Activated T-helper 1 cell treated with anti-CD3 and anti-CD28 coated beads, Interleukin-2, amount 50 U/mL, for 16 hours (primary cell): Measurements from ENCODE around the gene DUSP22.

Experiments used
- DNase-seq, 2 donors: peaks; one replicate each; pipeline ENCODE4 v3.0.0-alpha.2; 2020; ENCODE audit warnings: low read depth in 1 of 2, low spot score in 1 of 2

The DUSP22 gene

DNA sequence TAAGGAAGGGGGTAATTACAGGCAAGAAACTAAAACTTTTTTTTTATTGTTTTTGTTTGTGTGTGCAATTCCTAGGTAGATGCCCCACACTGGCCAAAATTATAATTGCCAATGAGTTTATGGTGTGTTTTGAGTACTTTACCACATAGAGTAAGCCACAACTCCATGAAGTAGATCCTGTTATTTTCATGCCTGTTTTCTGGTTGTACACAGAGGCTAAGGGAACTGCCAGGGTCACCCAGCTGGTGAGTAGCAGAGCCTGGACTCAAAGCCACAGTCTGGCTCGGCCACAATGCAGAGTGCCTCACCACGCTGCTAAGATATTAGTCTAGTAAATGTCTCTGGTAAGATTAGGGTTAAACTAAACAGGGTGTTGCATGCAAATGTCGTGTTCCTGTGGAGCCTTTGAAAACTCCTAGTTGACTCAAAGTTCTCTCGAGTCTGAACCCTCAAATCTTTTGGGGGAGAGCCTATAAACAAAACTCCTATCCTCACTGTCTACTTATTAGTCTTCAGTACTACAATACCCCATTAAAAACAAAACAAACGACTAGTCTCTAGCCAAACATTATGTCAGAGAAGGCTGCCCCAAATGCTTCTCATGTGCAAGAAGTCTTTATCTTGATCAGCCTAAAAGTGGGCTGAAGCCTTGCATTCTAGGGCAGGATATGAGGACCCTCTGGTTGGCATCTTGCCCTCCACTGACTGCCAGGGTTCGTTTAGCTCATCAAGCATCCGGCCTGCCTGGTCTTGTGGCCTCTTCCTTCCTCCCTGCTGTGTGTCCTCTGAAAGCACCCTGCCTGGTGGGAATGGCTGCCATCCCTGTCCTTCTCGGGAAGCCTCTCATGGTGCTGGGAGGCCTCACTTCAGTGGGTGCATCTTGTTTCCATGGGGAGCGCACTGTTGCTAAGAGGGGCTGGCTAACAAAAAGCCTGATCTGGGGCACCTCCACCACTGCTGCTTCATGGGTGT is 4.2 kb downstream of the DUSP22 start:
- no peak for DNase-seq

- no peak for DNase-seq
These were observed 5.4 kb downstream of the DUSP22 start for GRCh38 chr6:297571-298232.

- DNase-seq, result no peak
These were observed 6.2 kb downstream of the DUSP22 start for GRCh38 chr6:298233-299103.

DNA sequence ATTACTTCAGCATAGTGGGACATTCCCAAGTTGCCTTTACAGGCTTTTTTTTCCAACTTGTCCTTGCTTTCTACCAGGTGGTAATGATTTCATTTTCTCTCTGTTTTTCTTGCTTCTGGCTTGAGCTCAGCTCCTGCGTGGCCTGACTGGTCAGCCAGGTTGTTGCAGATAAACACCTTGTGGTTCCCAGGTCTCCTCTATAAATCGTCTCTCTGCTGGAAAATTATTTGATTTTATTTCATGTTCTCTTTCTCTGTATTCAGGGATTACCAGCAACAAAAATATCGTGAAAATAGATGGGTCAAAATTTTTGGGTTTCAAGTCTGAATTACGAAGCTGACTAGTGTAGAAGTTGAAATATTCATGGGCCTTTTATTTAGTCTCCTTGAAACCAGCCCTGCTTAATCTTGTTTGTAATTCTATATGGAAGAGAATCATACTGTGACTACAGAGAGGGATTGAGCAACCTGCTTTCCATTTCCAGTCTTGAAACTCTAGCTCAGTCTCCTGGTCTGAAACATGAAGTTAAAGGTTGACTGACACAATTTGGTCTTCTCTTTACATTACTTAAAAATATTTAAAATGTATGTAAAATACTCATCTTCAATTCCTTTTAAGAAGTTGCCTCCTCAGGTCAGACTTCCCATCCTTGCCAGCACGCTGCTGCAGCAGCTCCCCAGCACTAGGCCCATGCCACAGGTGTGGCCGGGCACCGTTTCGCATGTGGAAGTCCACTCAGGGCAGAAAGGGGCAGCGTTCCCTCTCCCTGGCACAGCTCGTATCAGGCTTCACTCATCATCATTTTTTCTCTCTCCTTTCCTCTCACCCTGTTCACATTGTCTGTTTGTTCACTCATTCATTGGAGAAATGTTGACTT is 7.1 kb downstream of the DUSP22 start:
- DNase-seq, result no peak

- DNase-seq, result no peak
These were observed 7.7 kb downstream of the DUSP22 start for GRCh38 chr6:300026-300425.

- DNase-seq, result no peak
These were observed 8.4 kb downstream of the DUSP22 start for GRCh38 chr6:300494-301198.

GRCh38 chr6:301526-301925 is 9.2 kb downstream of the DUSP22 start:
- no peak for DNase-seq

- no peak for DNase-seq
These were observed 9.8 kb downstream of the DUSP22 start for GRCh38 chr6:301929-302705.

- no peak for DNase-seq
These were observed 10.5 kb downstream of the DUSP22 start for GRCh38 chr6:302760-303159.

GRCh38 chr6:303263-303662 is 11.0 kb downstream of the DUSP22 start:
- DNase-seq, result no peak

DNA sequence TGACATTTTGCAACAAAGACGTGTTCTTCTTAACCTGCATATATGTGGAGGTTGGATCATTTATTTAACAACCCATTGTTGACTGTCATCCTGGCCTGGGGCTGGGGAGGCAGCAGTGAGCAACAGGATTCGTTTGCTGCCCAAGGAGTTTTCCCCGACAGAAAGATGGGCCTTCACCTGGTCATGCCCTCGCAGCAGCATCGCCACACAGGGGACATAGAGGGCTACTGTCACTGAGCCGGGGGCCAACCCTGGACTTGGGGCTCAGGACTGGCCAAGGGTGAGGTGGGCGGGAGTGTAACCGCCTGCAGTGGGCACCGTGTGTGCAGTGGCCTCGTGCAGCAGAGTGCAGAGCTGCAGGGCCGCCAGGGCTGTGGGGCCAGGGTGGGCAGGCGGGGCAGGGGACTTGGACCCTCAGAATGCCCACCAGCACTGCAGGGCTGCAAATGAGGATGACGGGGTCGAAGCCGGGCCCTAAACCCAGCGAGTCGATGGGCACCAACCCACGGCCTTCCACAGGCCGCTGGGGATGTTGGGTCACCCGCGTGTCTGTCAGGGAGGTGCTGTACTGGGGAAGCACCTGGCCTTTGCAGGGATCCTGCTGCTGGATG is 11.8 kb downstream of the DUSP22 start:
- no peak for DNase-seq

DNA sequence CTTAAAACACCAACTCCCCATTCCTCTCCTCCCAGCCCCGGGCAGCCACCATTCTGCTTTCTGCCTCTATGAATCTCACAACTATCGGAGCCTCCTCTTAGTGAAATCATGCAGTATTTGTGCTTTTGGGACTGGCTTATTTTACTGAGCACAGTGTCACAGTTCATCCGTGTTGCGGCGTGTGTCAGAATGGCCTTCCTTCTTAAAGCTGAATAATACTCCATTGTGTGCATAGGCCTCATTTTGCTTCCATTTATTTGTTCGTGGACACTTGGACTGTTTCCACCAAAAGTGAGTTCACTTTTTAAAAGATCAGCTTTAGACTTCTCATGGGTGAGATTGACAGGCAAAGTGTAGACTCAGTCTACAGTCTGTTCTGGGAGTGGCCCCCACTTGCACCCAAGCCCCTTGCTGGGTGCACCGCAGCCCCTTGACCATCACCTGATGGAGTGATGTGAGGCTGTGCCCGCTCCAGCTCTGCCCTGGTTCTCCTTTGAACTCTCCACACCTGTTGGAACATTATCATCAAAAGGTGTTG is 12.6 kb downstream of the DUSP22 start:
- DNase-seq, result no peak

GRCh38 chr6:305371-306206 is 13.3 kb downstream of the DUSP22 start:
- no peak for DNase-seq

DNA sequence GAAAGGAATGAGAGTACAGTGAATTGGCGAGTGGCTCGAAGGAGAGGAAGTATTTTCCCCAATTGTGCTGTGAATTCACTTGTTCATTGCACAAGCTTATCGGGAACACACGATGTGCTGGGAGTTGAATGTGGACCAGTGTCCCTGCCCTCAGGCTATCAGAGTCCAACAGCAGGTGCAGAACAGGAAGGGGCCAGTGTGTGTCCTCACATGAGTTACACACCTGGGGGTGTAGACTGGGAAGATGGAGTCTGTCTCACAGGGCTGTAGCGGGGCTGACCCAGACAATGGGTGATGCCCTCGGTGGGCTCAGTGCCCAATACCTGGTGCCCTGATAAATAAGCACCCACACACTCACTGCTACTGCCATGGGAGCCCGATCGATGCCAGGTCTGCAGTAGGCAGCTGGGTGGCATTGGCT is 14.4 kb downstream of the DUSP22 start:
- DNase-seq, result no peak

DNA sequence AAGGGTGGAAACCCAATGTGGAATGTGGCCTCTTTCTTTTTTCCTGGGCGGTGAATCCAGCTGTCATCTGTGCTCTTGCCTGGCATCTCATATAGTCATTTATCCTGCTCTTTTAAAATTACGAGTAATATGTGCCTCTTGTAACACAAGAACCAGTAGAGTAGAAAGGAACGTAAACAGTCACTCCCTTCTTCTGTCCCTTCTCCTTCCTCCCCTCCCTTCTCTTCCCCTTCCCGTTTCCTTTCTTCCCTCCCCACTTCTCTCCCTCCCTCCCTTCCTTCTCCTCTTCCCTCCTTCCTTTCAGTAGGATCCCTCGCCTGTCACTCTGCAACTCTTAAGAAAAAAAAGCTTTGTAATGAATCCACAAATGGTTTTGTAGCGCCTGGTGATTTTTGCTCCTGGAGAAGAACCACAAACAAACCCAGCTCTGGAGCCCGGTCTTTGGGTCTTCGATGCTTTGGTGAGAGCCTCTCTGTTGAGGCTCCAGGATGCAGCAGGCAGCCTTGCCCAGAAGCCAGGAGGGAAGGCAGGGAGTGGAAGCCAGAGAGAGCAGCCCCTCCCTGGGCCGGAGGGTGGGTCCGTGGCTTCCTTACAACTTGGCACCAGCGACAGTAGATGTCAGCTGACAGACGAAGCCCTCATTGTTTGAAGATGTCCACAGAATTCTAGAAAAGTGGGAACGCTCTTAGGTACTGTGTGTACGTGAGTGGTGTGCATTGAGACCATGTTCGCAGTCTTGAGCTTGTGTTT is 15.0 kb downstream of the DUSP22 start:
- no peak for DNase-seq

GRCh38 chr6:307874-308273 is 15.6 kb downstream of the DUSP22 start:
- DNase-seq, result no peak

GRCh38 chr6:308307-308706 is 16.0 kb downstream of the DUSP22 start:
- no peak for DNase-seq
